Pons (tissue), 1 donor: ENCODE results near the gene EVA1A.
"Not testable (repeated sequence)": the region's sequence is repeated elsewhere in the genome, so short reads cannot be mapped to it uniquely, and the experiment has no call there.

ENCODE experiments used
- DNase-seq: peaks from one replicate; pipeline ENCODE4 v3.0.0-alpha.2; 2016; ENCODE audit warnings: low spot score

Gene EVA1A

DNA sequence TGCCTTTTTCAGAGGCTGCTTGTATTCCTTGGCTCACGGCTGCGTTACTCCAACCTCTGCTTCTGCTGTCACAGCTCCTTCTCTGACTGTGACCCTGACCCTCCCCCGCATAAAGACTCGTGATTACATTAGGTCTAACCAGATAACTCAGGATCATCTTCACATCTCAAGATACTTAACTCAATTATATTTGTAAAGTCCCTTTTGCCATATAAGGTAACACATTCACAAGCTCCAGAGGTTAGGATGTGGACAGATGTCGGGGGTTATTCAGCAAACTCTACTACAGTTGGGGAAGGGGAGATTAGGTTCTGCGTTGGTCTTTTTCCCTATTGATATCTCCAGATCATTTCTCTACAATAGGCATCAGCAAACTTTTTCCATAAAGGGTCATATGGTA lies 76.9 kb downstream of the EVA1A start:
- no peak for DNase-seq

DNA sequence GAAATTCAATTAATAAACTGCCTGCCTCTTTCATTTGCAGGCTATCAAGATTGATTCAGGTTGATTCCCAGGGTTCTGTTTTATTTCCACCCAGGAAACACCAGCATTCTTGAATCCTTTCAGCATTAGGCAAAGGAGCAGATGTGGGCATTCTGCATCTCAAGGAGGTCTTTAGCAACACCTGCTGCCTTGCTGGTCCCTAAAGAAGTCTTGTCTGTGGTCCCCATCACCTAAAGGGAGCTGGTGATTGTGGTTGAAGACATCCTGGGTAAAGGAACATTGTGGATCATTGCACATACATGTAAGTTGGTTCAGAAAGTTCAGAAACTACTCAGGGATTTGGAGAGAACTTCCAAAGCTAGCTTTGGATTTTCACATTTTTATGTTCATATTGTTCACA lies 78.3 kb downstream of the EVA1A start:
- no peak for DNase-seq

DNA sequence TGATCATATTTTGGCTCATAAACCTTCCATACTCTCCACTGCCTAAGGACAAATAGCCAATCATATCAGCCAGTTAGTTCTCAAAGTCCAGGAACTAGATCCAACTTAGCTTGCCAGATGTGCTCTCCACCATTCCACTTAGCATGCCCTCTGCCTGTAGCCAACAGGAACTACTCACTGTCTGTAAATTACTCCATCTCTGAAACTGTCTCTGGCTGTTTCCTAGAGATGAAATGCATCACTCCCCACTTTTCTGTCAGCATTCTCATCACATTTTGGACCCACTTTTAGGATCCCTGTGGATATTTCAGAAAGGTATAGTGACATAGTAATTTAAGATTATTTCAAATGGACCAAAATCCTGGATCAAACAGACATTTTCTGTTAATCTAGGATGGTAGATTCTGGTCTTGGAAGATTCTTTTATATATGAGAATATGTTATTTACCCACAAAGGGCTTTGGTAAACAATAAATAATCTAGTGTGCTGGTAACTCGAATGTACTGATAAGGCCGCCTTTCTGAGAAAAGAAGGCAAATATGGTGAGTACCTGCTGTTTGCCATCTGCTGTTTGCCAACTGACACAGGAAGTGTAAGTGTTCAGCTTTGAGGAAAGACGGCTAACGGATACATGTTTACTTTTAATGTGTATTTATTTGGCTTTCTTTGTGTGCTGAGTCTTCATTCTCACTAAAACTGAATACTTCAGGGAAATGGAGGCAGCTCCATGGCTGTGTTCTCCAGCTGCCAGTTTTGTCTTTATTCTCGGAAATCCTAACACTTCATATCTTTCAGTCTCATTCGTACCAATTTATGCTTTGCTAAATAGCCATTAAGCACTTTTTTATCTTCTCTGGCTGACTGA lies 79.5 kb downstream of the EVA1A start:
- no peak for DNase-seq

DNA sequence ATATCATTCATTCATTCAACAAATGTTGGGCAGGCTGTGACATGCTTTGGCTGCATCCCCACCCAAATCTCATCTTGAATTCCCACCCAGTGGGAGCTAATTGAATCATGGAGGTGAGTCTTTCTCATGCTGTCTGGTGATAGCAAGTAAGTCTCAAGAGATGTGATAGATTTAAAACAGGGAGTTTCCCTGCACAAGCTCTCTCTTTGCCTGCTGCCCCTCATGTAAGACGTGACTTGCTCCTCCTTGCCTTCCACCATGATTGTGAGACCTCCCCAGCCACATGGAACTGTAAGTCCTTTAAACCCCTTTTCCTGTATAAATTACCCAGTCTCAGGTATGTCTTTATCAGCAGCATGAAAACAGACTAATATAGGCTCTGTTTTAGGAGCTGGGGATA lies 83.0 kb downstream of the EVA1A start:
- not testable (repeated sequence) for DNase-seq

DNA sequence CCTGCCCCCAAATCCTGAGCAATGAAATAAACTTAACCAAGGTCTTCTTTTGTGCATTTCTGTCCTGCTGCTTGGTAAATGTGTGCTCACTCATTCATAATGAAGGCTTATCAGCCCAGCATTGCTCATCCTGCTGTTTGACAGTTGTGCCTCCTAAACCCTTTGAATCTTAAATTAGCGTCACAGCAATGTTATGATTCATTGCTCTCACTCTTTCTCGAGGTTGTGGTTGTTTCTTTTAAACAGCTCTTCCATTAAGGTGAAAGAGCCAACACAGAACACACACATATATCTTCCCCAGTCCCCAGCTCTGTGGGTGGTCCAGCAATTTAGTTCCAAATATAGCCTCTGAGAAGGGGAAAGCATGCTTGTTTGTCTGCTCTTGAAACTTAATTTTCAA lies 84.0 kb downstream of the EVA1A start:
- no peak for DNase-seq

DNA sequence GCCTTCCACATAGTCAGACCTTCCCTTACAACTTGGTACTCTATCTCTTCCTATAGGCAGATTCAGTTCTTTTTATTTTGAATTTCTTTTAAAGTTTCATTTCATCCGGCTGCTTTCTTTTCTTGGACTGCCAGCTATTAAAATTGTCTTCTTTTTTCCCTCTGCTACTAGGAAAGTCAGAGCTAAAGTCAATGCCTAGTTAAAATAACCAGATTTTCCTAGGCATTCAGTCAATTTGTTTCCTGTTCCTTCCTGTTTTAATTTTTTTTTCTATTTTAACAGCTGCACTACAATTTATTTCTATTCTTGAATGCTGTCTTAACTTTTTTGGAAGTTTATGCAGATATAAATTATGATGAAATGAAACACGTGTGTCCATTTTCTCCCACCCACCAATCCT lies 84.8 kb downstream of the EVA1A start:
- no peak for DNase-seq

DNA sequence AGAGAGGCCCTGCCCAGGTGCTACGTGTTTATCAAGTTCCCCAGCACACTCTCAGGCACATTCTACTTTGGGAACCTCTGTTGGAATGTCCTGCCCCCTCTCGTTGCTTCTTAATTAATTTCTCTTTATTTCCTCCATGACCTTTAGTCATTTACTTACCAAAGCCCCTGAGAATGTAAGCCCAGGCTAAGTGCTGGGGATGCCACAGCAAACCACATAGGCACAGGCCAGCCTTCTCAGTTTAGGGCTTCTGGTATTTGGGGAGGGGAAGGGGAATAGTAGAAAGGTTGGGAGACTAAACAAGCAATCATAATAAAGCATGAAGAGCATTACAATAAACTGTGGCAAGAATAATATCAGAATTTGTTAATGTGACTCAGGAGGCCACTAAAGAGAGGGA lies 85.7 kb downstream of the EVA1A start:
- no peak for DNase-seq

DNA sequence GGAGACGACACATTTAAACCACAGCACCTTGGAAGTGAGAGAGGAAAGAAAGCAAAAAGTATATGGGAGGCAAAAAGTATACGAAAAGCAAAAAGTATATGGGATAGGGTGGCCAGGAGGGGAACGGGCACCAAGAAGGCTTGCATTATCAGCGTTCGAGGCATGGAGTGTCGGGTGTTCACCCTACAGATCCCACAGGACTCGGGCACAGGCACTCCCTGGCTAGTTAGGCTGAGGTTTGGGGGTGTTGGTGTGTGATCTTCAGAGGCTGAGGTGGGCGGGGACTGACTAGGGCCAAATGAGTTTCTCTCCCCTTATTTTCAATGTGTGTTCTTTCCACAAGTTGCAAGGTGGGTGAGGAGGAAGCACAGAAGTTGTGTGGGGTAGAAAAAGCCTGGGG lies 86.6 kb downstream of the EVA1A start:
- DNase-seq: no peak

DNA sequence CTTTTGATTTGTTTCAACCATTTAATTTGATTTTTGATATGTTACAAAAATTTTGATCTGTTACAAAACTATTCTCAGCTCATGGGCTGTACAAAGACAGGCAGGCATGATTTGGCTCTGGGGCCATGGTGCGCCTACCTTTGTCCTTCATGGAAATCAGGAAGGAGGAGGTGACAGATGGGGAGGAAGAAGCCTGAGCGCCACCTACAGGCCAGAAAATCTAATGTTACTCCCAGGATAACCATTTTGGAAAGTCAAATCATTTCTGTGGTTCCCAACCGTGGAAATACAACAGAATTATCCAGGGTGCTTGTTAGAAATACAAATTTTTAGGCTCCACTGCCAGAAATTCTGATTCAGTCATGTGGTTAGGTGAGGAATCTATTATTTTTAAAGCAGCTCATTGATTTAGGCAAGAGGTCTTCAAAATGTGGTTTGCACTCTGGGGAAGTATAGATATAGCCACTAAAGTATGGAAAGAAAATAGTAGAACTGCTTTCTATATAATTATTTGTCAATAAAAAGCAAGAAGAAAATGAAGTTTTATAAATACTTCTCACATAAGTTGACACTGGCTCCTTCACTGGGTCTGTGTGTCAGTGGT lies 93.9 kb downstream of the EVA1A start:
- no peak for DNase-seq

DNA sequence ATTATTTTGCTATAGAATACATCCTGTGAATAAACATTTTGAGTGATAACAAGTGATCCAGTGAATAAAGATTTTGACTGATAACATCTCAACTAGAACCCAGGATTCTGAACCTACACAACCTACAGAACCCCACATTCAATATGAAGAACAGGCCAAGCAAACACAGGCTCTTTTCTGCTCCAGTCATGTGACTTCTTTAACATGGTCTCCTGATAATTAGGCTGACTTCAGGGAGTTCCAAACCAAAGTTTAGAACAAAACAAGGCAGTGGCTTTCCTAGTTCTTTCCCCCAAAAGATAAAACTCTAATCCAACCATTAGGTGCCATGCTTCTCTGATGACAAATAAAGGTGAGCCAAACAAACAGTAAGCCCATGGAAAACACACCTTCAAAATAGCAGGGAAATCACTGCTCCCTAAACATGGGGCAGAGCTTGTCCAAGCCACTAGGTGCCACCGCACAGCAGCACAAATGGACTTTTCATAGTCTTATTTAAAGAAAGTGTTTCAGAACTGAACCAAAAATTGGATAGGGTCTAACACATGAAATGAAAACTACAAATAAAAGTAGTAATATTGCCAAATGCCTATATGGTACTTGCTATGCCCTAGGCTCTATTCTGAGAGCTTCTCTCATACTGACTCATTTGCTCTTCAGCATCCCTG lies 95.3 kb downstream of the EVA1A start:
- no peak for DNase-seq

DNA sequence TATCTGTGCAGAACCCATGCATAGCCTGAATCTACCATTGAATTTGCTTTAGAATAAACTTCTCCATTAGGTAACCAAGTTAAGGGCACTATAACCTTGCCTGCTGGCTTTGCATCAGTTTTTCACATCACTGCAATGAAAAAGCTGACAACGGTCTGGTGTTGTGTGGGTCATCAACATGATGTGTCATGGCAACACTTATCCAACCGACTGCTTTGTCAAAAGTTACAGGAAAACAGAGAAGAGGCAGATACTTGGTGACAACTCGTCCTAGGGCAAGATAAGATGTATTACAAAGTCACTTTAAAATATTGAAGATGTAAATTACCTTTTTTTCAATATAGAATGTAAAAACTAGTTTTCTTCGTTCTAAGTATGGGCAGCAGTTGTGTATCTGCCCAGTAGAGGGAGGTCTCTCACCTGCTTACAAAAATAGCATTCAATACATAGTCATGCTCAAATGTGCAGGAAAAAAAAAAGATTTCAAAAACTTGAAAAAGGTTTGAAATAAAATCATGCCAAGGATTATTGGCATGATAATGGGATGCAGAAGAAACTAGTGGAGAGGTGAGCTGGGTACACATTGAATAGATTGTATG lies 96.3 kb downstream of the EVA1A start:
- peak; percentile 2 for DNase-seq

DNA sequence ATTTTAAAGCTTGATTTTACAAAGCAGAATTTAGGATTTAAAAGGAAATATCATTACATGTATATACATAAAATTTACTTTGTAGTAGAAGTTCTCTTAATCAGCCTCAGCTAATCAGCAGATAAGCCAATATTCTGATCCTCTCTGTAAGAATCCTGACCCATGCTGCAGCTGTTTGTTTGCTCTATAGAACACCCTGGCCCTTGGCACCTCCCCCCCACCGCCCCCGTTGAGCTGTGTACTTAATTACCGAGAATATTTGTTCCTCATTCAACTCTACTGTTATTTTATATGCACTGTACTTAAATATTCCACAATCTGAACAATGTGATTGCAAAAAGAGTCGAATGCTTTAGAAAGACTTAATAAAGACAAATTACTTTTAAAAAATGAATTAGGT lies 98.0 kb downstream of the EVA1A start:
- DNase-seq: no peak

DNA sequence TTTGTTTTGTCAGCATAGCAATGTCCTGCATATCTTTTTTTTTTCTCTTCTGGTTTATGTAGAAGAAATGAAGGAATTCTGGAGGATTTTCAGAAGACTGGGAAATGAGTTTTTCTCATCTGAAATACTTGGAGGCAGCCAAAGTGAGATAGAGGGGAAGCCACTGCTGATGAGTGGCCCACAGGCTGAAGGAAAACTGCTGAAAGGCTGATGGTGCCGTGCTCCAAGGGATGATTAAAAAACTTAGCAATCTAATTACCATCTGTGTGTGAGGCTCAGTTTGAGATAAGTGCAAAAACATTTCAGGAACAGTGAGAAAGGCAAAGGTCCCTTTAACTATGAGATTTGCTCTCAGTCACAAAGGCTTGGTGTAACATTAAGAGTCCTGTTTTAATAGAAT lies 98.5 kb downstream of the EVA1A start:
- no peak for DNase-seq

DNA sequence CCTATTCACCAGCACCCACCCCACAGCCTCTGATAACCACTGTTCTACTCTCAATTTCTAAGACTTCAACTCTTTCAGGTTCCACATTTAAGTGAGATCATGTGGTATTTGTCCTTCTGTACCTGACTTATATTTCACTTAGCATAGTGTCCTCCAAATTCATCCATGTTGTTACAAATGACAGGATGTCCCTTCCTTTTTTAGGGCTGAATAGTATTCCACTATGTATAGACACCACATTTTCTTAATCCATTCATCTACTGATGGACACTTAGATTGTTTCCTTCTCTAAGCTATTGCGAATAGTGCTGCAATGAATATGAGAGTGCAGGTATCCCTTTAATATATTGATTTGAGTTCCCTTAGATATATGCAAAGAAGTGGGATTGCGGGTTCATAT lies 100.1 kb downstream of the EVA1A start:
- no peak for DNase-seq

DNA sequence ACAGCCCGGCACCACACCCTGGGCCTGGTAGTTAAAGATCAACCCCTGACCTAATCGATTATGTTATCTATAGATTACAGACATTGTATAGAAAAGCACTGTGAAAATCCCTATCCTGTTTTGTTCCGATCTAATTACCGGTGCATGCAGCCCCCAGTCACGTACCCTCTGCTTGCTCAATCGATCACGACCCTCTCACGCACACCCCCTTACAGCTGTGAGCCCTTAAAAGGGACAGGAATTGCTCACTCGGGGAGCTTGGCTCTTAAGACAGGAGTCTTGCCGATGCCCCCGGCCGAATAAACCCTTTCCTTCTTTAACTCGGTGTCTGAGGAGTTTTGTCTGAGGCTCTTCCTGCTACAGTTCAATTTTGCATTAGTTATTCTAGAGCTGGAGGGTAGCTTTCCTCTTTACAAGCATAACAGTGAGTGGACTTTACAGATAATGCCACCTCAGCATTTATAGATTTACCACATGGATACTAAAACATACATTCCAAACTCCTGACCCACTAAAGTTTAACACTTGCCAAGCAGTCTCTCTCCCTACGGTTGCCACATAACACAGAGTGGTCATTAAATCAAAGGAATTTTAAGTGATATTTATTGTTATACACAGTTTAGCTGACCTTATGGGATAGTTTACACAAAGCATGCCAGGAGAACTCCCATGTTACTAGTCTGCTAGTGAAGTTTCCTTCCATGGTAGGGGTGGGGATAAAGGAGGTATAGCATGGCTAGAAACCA lies 101.0 kb downstream of the EVA1A start:
- no peak for DNase-seq

DNA sequence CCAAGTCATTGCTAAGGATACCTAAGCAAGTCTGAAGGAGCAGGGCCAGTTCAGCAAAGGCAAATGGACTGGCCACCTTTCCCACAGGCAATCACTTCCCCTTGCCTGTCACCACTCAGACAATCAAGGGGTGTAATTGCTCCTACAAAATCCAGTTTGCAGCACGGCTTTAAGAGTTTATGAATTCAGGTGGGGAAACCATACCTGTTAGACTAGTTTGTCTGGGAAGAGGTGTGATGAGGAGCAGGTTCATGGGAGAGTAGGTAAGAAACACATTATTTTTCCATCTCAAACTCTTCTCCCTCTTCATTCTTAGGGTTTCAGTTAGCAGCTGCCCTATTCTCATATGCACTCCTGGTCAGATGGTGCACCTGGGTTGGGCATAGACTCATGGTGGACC lies 102.5 kb downstream of the EVA1A start:
- no peak for DNase-seq

DNA sequence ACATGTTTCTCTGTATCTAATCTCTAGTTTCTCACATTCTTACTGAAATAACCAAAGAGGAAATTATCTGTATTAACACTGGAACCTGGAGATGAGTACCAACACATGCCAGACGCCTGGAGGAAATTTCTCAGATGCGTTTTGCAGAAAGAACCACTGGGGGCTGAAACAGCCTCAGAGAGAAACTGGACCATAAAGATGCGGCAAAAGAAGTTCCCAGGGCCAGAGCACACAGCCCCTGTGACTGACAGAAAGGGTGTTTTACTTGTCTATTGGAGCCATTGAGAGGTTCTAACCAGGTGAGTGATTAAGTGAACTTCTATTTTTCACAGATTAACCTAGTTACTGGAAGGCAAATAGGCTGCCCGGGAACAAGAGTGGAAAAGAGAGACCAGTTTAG lies 103.9 kb downstream of the EVA1A start:
- no peak for DNase-seq

DNA sequence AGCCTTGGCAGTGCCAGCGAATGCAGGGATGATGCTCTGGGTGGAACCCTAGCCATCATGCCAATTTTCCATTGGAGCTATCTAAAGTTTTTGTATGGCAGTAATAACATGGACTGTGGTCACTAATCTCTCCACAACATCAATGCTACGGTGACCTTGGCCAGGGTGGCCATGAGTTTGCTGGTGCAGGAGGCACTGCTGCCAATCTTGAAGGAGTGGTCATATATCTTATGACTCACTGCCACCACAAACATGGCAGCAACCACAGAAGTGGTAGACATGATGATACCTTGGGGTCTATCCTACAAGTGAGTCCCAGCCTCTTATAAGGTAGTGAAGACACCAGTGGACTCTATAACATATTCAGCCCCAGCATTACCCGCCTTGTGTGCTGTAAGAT lies 104.6 kb downstream of the EVA1A start:
- no peak for DNase-seq

DNA sequence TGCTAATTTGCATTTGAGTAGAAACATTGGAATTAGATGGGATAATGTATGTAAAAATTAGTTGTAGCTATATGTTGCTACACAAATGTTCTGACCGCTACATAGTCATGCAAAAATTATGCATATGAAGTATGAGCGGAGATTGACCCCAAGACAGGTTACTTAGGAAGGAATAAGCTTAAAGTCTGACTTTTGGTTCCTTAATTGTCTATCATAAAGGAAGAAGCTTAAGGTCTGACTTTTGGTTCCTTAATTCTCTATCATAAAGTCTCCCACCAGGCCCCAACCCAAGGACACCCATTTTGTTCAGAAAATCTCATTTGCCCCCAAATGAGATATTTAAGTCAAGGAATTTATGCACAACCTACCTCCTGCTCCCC lies 106.5 kb downstream of the EVA1A start:
- DNase-seq: no peak

DNA sequence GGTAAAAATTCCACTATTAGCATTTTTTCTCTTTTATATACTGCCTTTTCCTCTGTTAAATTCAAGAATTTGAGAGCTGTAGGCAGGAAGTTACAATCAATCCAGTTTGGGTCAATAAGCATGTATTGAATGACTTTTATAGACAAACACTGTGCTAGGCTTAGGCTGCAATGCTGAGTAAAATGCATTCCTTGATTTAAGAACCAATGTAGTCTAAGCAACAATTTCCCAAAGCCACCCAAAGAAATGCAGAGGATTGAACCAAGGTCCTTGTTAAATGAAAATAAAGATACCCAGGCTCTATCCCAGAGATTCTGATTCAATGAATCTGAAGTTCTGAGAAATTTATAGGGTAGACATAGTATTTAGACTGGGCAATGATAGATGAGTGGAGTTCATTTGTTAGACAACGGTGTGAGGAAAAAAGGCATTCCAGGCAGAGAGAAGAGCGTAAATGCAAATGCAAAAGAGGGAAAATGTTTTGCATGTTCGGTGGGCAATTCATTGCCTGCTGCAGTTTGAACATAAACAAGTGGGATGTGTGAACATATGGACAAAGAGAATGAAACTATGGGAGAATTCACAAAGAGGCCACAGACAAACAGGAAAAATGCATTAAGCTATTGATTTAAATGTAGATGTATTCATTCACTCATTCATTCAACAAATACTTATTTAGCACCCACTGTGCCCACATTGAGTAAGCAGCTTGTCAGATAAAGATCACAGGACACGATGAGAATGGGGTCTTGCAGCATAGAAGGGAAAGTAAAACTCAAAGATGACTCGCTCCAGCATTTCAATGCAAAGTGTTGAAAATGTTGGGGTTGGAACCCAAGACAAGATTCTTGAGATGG lies 107.1 kb downstream of the EVA1A start:
- DNase-seq: no peak

DNA sequence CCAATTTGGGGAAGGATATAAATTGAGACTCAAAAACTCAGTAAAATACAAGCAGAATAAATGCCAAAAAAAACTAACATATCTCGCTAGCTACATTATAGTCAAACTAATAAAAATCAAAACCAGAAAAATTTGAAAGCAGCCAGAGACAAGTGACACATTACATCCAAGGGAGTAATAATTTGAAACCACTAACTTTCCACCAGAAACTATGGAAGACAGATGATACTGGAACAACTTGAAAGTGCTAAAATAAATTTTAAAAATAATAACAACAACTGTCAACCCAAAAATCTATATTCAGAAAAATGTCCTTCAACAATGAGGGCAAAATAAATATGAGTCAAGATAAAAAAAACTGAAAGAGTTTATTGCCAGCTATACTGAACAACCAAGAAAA lies 110.7 kb downstream of the EVA1A start:
- DNase-seq: no peak
